CD4-positive, alpha-beta T cell treated with Interleukin-17A for 1 hour (primary cell): ENCODE results near the gene SLC11A2.
A peak's percentile ranks its signal among the peaks of the same experiment; 100 is the strongest.
"Not testable (repeated sequence)": the region's sequence is repeated elsewhere in the genome, so short reads cannot be mapped to it uniquely, and the experiment has no call there.

Source experiments
- DNase-seq: peaks from one replicate; pipeline ENCODE4 v3.0.0-alpha.2; 2020

The SLC11A2 gene

DNA sequence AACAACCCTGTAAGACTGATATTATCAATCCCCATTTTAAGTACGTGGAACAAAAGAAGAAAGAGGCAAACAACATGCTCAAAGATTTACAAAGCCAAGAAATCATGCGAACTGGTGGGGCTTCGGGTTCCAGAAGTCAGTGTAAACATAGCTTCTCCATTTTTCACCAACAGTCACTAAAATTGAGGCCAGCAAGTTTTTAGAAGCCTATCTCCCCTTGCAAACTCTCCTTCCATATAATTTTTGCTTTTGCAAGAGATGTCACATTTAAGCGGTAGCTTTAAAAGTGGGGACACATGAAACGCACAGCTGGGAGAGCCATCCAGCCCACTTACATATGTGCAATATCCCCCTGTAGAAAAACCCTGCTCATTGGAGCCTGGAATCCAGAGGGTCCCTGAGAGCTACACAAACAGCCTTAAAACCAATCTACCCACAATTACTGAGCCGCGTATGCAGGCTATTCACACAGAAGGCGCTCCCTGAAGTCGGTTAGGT is 797 bp downstream of the SLC11A2 start:
- peak; percentile 9 for DNase-seq

DNA sequence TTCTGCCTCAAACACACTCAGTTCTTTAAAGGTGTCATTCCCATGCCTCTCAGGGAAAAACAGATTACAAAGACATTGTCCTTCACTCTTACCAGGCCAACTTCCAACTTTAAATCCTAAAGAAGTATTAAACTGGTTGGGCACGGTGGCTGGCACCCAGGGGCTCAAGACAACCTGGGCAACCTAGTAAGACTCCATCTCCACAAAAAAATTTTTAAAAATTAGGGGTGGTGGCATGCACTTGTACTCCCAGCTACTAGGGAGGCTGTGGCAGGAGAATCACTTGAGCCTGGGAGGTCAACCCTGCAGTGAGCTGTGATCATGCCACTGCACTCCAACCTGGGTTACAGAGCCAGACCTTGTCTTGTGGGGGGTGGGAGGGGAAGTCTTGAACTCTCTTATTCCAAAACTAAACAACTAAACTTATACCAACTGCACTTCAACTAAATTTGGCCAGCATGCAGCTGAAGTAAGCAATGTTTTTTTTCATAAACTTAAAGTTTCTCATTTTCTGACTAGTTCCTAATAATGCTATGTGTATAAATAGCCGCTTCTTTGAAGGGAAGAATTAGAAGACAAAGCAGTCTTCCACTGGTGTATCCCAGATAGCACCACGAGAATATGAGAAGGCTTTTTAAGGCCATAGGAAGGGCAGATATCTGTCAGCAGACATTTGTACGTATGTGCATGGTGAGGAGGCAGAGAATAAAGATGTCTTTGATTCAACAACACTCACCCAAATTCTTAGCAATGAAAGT is 2.4 kb downstream of the SLC11A2 start:
- no peak for DNase-seq

- DNase-seq, result no peak
Measured at GRCh38 chr12:51021694-51022093, 4.5 kb downstream of the SLC11A2 start.

DNA sequence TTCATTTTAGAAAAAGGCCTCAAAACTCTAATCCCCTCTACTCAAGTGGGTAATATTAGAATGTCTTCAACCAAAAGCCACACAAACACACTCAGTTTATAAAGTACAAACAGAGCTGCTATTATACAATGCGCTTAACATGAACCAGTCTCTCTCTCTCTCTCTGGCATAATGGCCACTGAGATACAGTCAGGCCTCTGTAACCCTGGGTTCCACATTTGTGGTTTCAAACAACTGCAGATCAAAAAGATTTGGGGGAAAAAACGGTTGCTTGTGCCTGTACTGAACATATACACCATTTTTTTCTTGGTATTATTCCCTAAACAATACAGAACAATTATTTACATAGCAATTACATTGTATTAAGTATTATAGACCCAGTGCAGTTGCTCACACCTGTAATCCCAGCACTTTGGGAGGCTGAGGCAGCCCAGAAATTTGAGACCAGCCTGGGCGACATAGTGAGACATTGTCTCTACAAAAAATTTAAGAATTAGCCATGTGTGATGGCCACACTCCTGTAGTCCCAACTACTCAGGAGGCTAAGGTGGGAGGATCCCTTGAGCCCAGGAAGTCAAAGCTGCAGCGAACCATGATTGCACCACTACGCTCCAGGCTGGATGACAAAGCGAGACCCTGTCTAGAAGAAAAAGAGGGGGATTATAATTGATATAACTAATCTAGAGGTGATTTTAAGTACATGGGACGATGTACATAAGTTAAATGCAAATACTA is 5.6 kb downstream of the SLC11A2 start:
- peak; percentile 9 for DNase-seq

DNA sequence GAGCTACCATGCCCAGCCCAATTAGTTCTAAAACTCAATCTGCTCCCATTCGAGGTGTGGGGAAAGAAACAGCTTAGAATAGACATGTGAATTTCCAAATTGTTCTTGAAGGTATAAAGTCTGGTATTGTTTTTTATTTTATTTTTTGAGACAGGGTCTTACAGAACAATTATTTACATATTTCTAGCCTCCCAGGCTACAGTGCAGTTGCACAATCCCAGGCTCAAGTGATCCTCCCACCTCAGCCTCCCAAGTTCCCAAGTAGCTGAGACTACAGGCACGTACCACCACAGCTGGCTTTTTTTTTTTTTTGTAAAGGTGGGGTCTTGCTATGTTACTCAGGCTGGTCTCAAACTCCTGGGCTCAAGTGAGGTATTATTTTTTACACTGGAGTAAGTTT is 6.3 kb downstream of the SLC11A2 start:
- no peak for DNase-seq

- no peak for DNase-seq
Measured at GRCh38 chr12:51018956-51019355, 7.2 kb downstream of the SLC11A2 start.

GRCh38 chr12:51017452-51017851 is 8.7 kb downstream of the SLC11A2 start:
- DNase-seq, result no peak

- not testable (repeated sequence) for DNase-seq
Measured at GRCh38 chr12:51014467-51014866, 11.7 kb downstream of the SLC11A2 start.

GRCh38 chr12:51013441-51013840 is 12.7 kb downstream of the SLC11A2 start:
- no peak for DNase-seq

- DNase-seq, result no peak
Measured at GRCh38 chr12:51012570-51013236, 13.5 kb downstream of the SLC11A2 start.

DNA sequence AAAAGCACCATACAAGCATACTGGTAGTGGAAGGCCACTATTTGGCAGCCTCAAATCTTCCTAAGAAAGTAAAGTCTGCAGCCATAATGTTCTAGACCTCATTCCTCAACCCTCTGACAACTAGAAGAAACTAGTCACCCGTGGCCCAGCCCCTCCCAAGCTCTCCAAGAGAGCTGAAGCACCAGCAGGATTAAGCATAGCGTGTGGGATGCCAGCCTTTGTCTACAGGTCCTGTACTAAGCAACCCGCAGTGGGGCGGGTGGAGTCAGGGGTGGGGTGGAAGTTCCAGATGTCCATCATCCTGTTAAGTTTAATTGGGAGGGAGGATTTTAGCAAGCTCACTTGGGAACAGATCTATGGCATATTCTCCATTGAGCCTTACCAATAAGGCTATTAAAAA is 14.2 kb downstream of the SLC11A2 start:
- DNase-seq, result no peak

DNA sequence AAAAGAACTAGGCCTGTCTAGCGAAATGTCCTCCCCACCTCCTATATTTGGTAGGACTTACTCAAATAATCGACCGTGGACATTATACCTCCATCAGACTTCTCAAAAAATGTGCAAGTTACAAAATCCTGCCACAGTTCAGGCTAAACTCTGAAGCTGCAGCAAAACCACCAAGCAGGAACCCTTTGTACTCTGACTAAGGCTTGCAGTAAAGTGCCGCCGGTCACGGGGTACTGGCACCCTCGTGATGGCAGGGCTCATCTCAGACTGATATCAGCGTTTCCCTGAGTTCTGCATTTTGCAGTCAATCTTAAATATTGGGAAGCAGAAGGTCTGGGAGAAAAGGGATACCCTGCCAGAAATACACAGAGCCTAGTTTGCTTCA is 17.1 kb downstream of the SLC11A2 start:
- DNase-seq, result peak; percentile 52

DNA sequence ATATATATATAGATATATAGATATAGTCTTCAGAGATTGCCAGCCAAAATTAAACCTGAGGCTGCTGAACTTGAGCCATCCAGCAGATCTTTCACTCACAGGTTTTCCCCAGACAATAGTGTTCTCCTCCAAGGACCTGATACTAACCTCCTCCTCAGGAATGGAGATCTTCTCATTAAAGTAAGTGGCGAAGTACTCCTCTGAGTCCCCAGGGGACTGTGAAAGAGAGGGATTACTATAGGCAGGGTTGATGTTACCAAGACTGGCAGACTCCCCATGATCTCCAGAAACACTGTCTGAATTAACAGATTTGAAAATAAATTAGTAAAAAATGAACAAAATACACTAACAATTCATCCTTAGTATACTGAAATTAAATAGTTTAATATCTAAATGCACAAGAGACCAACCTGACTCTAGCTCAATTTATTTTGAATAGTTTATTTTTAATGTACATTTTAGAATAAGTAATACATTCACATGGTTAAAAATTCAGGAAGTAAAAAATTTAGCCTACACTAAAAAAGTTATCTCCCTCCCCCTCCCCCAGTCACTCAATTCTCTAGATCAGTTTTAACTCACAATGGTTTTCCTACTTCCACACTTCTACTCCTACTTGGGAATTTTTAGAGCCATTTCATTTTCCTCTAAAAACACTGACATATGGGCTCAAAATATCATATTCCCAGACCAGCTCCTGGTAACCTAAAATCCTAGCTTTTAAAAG is 17.7 kb downstream of the SLC11A2 start:
- DNase-seq, result no peak

DNA sequence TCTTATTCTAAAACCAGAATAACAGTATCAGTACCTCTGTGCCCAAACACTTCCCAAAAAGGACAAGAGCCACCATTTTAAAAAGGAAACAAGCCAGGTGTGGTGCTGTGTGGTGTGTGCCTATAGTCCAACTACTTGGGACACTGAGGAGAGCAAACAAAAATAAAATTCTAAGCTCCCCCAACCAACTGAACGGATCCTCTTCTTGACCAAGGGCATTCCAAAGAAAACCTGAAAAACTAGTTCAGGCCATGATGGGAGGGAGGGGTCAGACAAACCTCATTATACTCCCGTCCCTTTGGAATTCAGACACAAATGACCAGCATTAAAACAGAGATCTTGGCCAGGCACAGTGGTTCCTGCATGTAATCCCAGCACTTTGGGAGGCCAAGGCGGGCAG is 20.5 kb downstream of the SLC11A2 start:
- no peak for DNase-seq

- DNase-seq, result no peak
Measured at GRCh38 chr12:51005030-51005429, 21.2 kb downstream of the SLC11A2 start.

- DNase-seq, result no peak
Measured at GRCh38 chr12:51004504-51004903, 21.7 kb downstream of the SLC11A2 start.

GRCh38 chr12:51001799-51002198 is 24.4 kb downstream of the SLC11A2 start:
- no peak for DNase-seq

DNA sequence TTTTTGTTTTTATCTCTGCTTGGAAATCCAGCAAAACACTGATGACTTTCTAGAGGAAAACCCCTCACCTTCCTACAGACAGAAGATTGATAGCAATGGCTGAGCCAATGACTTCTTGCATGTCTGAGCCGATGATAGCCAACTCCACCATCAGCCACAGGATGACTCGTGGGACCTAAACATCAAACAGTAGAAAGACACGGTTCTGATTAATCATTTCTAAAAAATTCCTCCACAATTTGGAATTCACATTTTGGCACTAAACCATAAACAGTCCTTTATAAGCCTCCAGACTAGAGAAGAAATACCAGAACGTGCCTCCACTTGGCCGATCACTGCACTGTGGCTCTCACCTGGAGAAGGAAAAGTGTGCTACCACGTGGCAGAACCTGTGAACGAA is 25.9 kb downstream of the SLC11A2 start:
- no peak for DNase-seq

DNA sequence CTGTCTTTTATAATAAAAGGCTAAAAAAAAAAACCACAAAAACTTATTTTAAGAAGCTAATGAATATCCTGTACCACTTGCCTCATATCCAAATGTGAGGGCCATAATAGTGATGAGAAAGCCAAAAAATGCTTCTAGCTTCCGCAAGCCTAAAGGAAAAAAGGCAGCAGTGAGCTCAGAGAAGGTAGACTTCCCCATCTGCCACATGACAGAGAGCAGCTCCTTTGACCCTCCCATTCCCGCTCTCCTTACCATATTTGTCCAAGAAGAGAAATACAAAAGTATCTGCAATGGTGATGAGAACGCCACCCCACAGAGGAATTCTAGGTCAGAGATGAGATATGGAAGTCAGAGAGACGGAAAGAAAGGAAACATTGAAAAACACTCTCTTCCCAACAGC is 27.1 kb downstream of the SLC11A2 start:
- DNase-seq, result no peak

GRCh38 chr12:50992819-50993218 is 33.4 kb downstream of the SLC11A2 start:
- no peak for DNase-seq

DNA sequence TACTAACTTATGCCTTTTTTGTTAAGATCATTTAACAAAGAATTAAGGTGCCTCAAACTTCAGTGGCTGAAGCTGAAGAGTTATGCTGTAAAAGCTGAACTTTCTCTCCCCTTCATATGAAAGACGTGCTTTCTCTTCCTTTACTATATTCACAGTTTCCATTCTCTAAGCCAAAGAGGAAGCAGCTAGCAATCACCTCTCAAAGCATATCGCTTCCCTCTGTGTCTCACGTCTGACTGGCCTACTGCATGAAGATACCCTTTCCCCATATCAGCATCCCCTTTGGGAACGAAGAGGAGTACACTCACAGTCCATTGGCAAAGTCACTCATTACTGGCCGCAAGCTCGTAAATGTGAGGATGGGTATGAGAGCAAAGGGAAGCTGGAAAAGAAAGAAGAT is 34.9 kb downstream of the SLC11A2 start:
- DNase-seq, result no peak

- no peak for DNase-seq
Measured at GRCh38 chr12:50990791-50991190, 35.4 kb downstream of the SLC11A2 start.

DNA sequence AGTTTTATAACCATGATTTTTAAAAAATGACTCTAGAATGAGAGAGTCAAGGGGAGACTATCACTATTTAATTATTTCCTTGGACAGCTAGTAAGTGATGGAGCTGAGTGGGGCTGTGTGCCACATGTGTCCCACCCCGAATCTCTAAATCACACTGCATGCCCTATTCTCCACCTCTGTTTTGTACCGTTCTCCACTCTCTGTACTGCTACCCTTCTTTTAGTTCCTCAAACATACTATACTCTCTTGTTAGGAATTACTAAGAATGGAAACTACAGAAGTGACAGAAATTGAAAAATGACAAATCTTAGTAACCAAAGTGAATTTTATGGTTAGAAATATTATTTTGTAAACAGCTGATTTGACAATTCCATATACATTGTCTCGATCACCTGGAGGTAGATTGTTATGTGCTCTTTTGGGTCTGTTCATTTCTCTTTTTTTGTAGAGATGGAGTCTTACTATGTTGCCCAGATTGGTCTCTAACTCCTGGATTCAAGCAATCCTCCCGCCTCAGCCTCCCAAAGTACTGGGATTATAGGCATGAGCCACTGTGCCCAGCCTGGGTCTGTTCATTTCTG is 35.9 kb downstream of the SLC11A2 start:
- DNase-seq, result no peak
